PC-9 (cell line): ENCODE data around the gene SNX15.

Source experiments
- EZH2 ChIP-seq: fragments of 200-600 bp; sonication (generic); IDR thresholded peaks from 2 replicates; pipeline ENCODE4 v1.8.0; 2017; ENCODE audit warnings: antibody characterized with exemption, low read depth
- TF ChIP-seq, protein P1 (sequence below): fragments of 200-600 bp; sonication (generic); conservative IDR thresholded peaks from 2 replicates; pipeline ENCODE4 v1.6.1; 2017; ENCODE audit warnings: mixed run types, antibody characterized with exemption, mild to moderate bottlenecking, moderate library complexity

- TF ChIP-seq, protein P1, sequence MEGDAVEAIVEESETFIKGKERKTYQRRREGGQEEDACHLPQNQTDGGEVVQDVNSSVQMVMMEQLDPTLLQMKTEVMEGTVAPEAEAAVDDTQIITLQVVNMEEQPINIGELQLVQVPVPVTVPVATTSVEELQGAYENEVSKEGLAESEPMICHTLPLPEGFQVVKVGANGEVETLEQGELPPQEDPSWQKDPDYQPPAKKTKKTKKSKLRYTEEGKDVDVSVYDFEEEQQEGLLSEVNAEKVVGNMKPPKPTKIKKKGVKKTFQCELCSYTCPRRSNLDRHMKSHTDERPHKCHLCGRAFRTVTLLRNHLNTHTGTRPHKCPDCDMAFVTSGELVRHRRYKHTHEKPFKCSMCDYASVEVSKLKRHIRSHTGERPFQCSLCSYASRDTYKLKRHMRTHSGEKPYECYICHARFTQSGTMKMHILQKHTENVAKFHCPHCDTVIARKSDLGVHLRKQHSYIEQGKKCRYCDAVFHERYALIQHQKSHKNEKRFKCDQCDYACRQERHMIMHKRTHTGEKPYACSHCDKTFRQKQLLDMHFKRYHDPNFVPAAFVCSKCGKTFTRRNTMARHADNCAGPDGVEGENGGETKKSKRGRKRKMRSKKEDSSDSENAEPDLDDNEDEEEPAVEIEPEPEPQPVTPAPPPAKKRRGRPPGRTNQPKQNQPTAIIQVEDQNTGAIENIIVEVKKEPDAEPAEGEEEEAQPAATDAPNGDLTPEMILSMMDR, result no peak
- TF ChIP-seq EZH2, result no peak
Observed at GRCh38 chr11:65051398-65051858, 24.2 kb downstream of the SNX15 start.
